T1000 (cell line): Measurements from ENCODE around the gene CALML5.
"Not testable (repeated sequence)": the region's sequence is repeated elsewhere in the genome, so short reads cannot be mapped to it uniquely, and the experiment has no call there.

ENCODE experiments used
- DNase-seq: peaks from one replicate; lab custom pipeline; 2025; ENCODE audit warnings: mixed read lengths; lab: John Stamatoyannopoulos, UW

Gene CALML5

GRCh38 chr10:5481121-5481520 is 18.2 kb downstream of the CALML5 start:
- no peak for DNase-seq

GRCh38 chr10:5480162-5480941 is 19.0 kb downstream of the CALML5 start:
- DNase-seq: no peak

GRCh38 chr10:5479481-5480161 is 19.7 kb downstream of the CALML5 start:
- no peak for DNase-seq

- DNase-seq: no peak
Observed at GRCh38 chr10:5478694-5479305, 20.6 kb downstream of the CALML5 start.

GRCh38 chr10:5477948-5478693 is 21.2 kb downstream of the CALML5 start:
- no peak for DNase-seq

DNA sequence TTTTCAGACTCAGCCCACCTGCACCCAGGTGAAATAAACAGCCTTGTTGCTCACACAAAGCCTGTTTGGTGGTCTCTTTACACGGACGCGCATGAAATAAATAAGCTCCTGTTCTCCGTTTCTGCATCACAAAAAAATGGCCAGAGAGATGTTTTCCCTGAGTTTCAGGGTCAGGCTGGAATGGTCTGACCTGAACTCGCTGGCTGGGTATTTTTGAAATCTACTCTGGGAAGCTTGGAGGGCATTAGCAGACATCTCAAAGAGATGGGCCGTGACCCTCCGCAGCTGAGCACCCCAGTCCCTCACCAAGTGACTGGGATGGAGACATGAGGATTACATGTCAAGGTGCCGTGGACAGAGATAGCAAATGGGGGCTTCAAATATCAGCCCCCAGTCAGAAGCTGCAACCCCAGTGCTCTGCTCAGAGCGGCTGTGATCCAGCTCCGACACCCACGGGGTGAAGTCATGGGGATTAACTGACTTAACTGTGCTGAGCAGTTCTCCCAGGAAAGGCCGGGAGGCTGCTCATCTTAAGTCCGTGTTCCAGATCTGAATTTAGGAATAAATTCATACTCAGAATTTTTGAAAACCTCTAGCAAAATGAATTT is 22.3 kb downstream of the CALML5 start:
- DNase-seq: no peak

DNA sequence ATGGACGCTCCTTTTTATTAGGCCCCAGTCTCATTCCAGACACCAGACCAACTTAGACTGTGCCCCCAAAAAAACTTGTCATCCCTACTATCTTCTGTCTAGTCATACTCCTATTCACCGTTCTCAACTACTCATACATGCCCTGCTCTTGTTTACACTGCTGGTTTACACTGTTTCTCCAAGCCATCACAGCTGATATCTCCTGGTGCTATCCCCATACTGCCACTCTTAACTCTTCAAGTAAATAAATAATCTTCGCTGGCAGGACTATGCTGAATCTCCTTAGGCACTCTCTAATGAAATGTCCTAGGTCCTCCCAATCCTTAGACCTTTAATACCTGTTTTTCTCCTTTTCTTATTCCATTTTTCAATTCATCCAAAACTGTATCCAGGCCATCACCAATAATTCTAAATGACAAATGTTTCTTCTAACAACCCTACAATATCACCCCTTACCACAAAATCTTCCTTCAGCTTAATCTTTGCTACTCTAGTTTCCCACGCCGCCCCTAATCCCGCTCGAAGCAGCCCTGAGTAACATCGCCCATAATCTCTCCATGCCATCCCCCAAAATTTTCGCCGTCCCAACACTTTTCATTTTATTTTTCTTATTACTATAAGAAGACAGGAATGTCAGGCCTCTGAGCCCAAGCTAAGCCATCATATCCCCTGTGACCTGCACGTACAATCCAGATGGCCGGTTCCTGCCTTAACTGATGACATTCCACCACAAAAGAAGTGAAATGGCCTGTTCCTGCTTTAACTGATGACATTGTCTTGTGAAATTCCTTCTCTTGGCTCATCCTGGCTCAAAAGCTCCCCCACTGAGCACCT is 23.2 kb downstream of the CALML5 start:
- not testable (repeated sequence) for DNase-seq

GRCh38 chr10:5475088-5475487 is 24.3 kb downstream of the CALML5 start:
- not testable (repeated sequence) for DNase-seq

DNA sequence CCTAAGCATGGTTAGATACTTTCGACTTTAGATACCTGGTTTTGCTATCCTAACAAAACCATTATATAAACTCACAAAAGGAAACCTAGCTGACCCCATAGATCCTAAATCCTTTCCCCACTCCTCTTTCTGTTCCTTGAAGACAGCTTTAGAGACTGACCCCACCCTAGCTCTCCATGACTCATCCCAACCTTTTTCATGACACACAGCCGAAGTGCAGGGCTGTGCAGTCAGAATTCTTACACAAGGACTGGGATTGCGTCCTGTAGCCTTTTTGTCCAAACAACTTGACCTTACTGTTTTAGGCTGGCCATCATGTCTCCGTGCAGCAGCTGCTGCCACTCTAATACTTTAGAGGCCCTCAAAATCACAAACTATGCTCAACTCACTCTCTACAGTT is 24.7 kb downstream of the CALML5 start:
- not testable (repeated sequence) for DNase-seq

DNA sequence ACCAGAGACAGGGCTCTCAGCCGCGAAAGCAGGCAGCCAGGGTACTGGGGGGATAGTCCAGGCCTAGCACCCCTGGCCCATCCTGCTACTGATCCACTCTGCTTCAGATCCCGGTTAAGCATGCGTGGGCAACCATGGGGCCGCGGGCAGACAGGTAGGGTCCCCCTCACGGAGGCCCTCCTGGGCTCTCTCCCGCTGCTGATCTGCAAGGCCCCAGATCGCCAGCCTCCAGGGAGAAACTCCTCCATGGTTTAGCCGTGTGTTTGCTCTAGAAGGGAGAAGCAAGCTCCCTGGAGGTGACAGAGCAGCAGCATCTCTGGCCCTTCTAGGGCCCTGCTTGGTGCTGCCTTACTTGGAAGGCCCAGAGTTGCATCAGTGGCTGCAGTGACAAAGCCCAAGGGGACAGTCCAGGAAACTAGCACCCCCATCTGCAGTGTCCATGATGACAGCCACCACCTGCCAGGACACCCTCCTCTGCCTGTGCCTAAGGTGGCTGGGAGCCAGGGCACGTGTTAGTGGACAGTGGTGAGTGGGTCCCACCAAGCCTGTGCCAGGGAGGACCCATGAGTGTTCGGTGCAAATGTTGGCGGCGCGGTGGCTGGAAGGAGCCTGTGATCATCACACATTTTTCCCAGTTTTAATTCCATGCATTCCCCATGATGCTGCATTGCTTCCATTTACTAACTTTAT is 29.2 kb downstream of the CALML5 start:
- DNase-seq: no peak

DNA sequence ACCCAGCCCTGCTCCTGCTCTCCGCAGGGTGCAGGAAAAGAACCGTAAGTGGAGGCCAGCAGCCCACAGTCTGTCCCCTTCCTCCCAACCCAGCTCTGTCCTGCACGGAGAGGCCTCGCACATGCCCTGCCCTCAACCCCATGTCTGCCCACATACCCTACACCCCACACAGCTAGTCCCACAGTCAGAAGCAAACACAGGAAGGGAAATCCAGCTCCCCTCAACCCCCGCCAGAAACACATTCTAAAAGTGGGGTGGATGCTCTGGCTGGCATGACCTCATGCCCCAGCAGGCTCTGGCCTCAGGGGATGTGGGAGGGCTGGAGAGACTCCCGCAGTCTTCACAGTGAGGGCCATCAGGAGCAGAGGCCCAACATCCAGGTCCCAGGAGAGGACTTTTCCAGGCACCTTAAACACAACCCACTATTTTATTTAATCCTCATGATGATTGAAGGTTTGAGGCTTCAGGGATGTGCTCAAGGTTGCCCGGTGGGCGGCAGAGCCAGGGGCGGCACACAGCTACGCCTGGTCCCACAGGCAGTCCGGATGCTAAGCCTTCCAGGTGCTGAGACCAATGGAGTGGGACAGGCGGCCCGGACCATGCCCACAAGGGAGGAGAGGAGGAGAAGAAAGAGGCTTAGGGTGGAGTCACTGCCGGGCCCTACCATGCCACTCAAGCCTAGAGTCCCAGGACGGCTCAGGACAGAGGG is 29.9 kb downstream of the CALML5 start:
- no peak for DNase-seq

- DNase-seq: no peak
Observed at GRCh38 chr10:5468262-5469106, 30.9 kb downstream of the CALML5 start.

DNA sequence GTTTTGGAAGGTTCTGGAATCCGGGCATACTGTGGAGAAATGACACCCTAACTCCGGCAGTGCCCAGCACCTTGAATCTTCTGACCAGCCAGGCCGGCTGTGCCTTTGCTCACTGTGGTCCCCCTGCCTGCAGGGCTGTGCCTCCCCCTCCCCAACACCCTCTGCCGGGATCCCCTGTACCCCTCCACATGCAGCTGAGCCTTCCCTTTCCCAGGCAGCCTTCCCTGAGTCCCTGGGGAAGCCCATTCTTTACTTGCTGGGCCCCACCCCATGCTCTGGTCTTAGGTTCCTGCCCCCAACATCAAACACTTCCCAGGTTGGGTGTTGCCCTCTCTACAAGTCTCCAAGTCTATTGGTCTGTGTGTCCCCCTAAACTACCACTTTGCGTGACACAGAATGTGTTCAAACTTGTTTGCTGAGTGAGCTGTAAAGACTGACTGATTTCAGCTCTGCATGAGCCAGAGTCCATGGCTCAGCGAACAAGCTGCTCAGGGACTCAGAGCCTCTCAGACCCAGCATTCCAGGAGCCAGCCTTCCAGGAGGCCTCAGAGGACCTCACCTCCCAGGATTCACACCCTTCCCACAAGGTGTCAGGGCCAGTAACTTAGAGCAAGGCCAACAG is 31.6 kb downstream of the CALML5 start:
- no peak for DNase-seq

- DNase-seq: no peak
Observed at GRCh38 chr10:5467207-5467535, 32.2 kb downstream of the CALML5 start.

- DNase-seq: no peak
Observed at GRCh38 chr10:5466451-5467206, 32.7 kb downstream of the CALML5 start.

GRCh38 chr10:5465976-5466450 is 33.4 kb downstream of the CALML5 start:
- DNase-seq: no peak

GRCh38 chr10:5464546-5464945 is 34.8 kb downstream of the CALML5 start:
- DNase-seq: no peak
